Caco-2 (cell line): ENCODE measurements around the gene DPYSL4. TPM values are rescaled to one million over a fixed set of nuclear protein-coding genes. Genes with fewer than 3 reads are reported as not detected.

Experiments used
- BruUV-seq: library from RNA; stranded (reverse); fragments of 400-500 nt; replicated peaks from 2 replicates; lab custom pipeline; 2021; lab: Mats Ljungman, UMichigan
- CTCF ChIA-PET: fragments of 300-600 bp; sonication (Branson Sonifier 250); formaldehyde crosslinking; loops from one replicate; lab custom pipeline; 2022; ENCODE audit warnings: antibody characterized with exemption; lab: Charles Lee
- POLR2A ChIA-PET: fragments of 300-600 bp; sonication (Branson Sonifier 250); formaldehyde crosslinking; loops from one replicate; lab custom pipeline; 2022; ENCODE audit warnings: antibody characterized with exemption; lab: Charles Lee
- DNase-seq, 2 experiments: peaks; one replicate each; pipeline versions ENCODE4 v3.0.0 to v3.0.0-alpha.2; 2020 to 2022
- H3K27me3 ChIP-seq: replicated peaks from 2 replicates; pipeline ENCODE4 v1.6.0; 2011; ENCODE audit warnings: low read length; ENCODE audit not compliant: control insufficient read depth, insufficient read depth
- H3K36me3 ChIP-seq: 2 replicates; pipeline ENCODE4 v1.5.1; 2011; ENCODE audit warnings: low read length; ENCODE audit not compliant: control insufficient read depth, insufficient read depth
- H3K4me1 ChIP-seq: fragments of 250-450 bp; sonication (Bioruptor Pico); 2 replicates; pipeline ENCODE4 v1.5.1; 2020; ENCODE audit warnings: mild to moderate bottlenecking
- H3K4me3 ChIP-seq: 2 replicates; pipeline ENCODE4 v1.5.1; 2011; ENCODE audit warnings: low read depth, mild to moderate bottlenecking, control low read depth, low read length
- H3K9me3 ChIP-seq: fragments of 250-450 bp; sonication (Bioruptor Pico); 2 replicates; pipeline ENCODE4 v1.5.1; 2020; ENCODE audit warnings: mild to moderate bottlenecking, moderate library complexity
- H3K27ac Mint-ChIP-seq: one replicate; pipeline ENCODE4 v1.8.0; 2022; ENCODE audit warnings: mixed read lengths; ENCODE audit not compliant: unreplicated experiment
- H3K27me3 Mint-ChIP-seq: one replicate; pipeline ENCODE4 v1.8.0; 2022; ENCODE audit warnings: mixed read lengths; ENCODE audit not compliant: insufficient read depth, unreplicated experiment
- H3K36me3 Mint-ChIP-seq: one replicate; pipeline ENCODE4 v1.8.0; 2022; ENCODE audit warnings: mild to moderate bottlenecking, mixed read lengths; ENCODE audit not compliant: insufficient read depth, unreplicated experiment
- H3K4me1 Mint-ChIP-seq: one replicate; pipeline ENCODE4 v1.8.0; 2022; ENCODE audit warnings: low read depth, mixed read lengths; ENCODE audit not compliant: unreplicated experiment
- H3K4me3 Mint-ChIP-seq: one replicate; pipeline ENCODE4 v1.8.0; 2022; ENCODE audit warnings: mild to moderate bottlenecking, moderate library complexity, mixed read lengths; ENCODE audit not compliant: unreplicated experiment
- H3K9me3 Mint-ChIP-seq: one replicate; pipeline ENCODE4 v1.8.0; 2022; ENCODE audit warnings: mixed read lengths; ENCODE audit not compliant: unreplicated experiment
- CTCF ChIP-seq, 2 experiments: fragments of 200-600 bp in 1 of 2; IDR thresholded peaks; 1 replicate in 1 of 2; 2 replicates in 1 of 2; pipeline versions ENCODE4 v1.5.1 to v1.8.0; 2011 to 2022; ENCODE audit warnings: antibody characterized with exemption in 1 of 2, control low read depth in 1 of 2, inconsistent platforms in 1 of 2, low read depth in 1 of 2, low read length in 1 of 2, mild to moderate bottlenecking in 1 of 2, moderate library complexity in 1 of 2; ENCODE audit not compliant: insufficient read depth in 1 of 2, severe bottlenecking in 1 of 2, unreplicated experiment in 1 of 2
- intact Hi-C: fragments of 100-400 bp; cut with micrococcal nuclease; formaldehyde crosslinking; loops from one replicate; pipeline ENCODE4 v1.10.0; 2022; ENCODE audit not compliant: unreplicated experiment
- total RNA-seq: library from RNA; stranded (reverse); gene quantifications from 2 replicates; pipeline ENCODE4 v1.2.3, GENCODE V29; 2022

Gene DPYSL4
- total RNA-seq, 1 experiment from 2014 or later, result not detected

GRCh38 chr10:132138133-132138532, 48.6 kb upstream of the DPYSL4 start:
- Mint-ChIP-seq H3K4me3 (no peak overlapping the region), H3K27ac (no peak overlapping the region), H3K9me3 (no peaks in the 10 kb centered on the region), H3K27me3 (peaks cover 3% of the 10 kb centered on the region), H3K4me1 (no peaks in the 10 kb centered on the region), H3K36me3 (no peaks in the 10 kb centered on the region)
- Histone ChIP-seq H3K4me1 (no peaks in the 10 kb centered on the region), H3K27me3 (no peaks in the 10 kb centered on the region), H3K9me3 (no peaks in the 10 kb centered on the region), H3K36me3 (no peaks in the 10 kb centered on the region), H3K4me3 (no peak overlapping the region)
- TF ChIP-seq CTCF (IDR thresholded peaks at IDR 0.05; ENCODE audit: insufficient read depth in 1 of 2, low read depth in 1 of 2, low read length in 1 of 2, severe bottlenecking in 1 of 2, unreplicated experiment in 1 of 2), result no peak
- BruUV-seq, result no TSS peak
- ChIA-PET POLR2A (no interaction called here), CTCF (interaction anchor here (0.6 to 0.7 kb wide), 2 partner anchors 72 to 660 kb away, joined by 3 read pairs; partner anchors contain the start of gene JAKMIP3)
- intact Hi-C loops, result no loop called here
- DNase-seq, result no peak

- Mint-ChIP-seq H3K36me3 (no peaks in the 10 kb centered on the region), H3K27ac (no peak overlapping the region), H3K27me3 (peaks cover 3% of the 10 kb centered on the region), H3K4me3 (no peak overlapping the region), H3K4me1 (no peaks in the 10 kb centered on the region), H3K9me3 (no peaks in the 10 kb centered on the region)
- POLR2A ChIA-PET, result no interaction called here
- no peak for TF ChIP-seq CTCF (IDR thresholded peaks at IDR 0.05; ENCODE audit: insufficient read depth in 1 of 2, low read depth in 1 of 2, low read length in 1 of 2, severe bottlenecking in 1 of 2, unreplicated experiment in 1 of 2)
- H3K9me3 ChIP-seq, result no peaks in the 10 kb centered on the region
- H3K27me3 ChIP-seq, result no peaks in the 10 kb centered on the region
- DNase-seq, result no peak
- no TSS peak for BruUV-seq
- intact Hi-C loops, result no loop called here
- CTCF ChIA-PET, result no interaction called here
- no peak overlapping the region for H3K4me3 ChIP-seq
- H3K36me3 ChIP-seq, result no peaks in the 10 kb centered on the region
- H3K4me1 ChIP-seq, result no peaks in the 10 kb centered on the region
These were observed 48.2 kb upstream of the DPYSL4 start for GRCh38 chr10:132138596-132138995.

- POLR2A ChIA-PET, result no interaction called here
- Histone ChIP-seq H3K36me3 (no peaks in the 10 kb centered on the region), H3K4me3 (no peak overlapping the region), H3K27me3 (no peaks in the 10 kb centered on the region), H3K9me3 (no peaks in the 10 kb centered on the region), H3K4me1 (no peaks in the 10 kb centered on the region)
- no peak overlapping the region for H3K27ac Mint-ChIP-seq
- TF ChIP-seq CTCF (IDR thresholded peaks at IDR 0.05; ENCODE audit: insufficient read depth in 1 of 2, low read depth in 1 of 2, low read length in 1 of 2, severe bottlenecking in 1 of 2, unreplicated experiment in 1 of 2), result no peak
- no peaks in the 10 kb centered on the region for H3K4me1 Mint-ChIP-seq
- H3K27me3 Mint-ChIP-seq, result no peaks in the 10 kb centered on the region
- H3K36me3 Mint-ChIP-seq, result no peaks in the 10 kb centered on the region
- DNase-seq, result no peak
- CTCF ChIA-PET, result no interaction called here
- no peak overlapping the region for H3K4me3 Mint-ChIP-seq
- intact Hi-C loops, result no loop called here
- BruUV-seq, result no TSS peak
- H3K9me3 Mint-ChIP-seq, result no peaks in the 10 kb centered on the region
These were observed 47.2 kb upstream of the DPYSL4 start for GRCh38 chr10:132139526-132139925.
